Hindlimb muscle (tissue), 1 donor: Measurements from ENCODE around the gene AGMO. TPM values are rescaled to one million over a fixed set of nuclear protein-coding genes. Genes with fewer than 3 reads are reported as not detected.

Experiments
- DNase-seq: peaks from one replicate; pipeline ENCODE4 v3.0.0-alpha.2; 2013
- polyA plus RNA-seq: library from polyadenylated mRNA; unstranded; fragments of 120-200 nt; gene quantifications from one replicate; pipeline ENCODE4 v1.2.1, GENCODE V29; 2013; ENCODE audit not compliant: insufficient read length

The AGMO gene
- polyA plus RNA-seq, 1 donor: 0.18 TPM

GRCh38 chr7:15452670-15453069, 109.1 kb downstream of the AGMO start:
- no peak for DNase-seq

- DNase-seq: no peak
Measured at GRCh38 chr7:15446722-15447121, 115.1 kb downstream of the AGMO start.

GRCh38 chr7:15446280-15446679, 115.5 kb downstream of the AGMO start:
- no peak for DNase-seq

GRCh38 chr7:15441915-15442314, 119.9 kb downstream of the AGMO start:
- no peak for DNase-seq

GRCh38 chr7:15440482-15440881, 121.3 kb downstream of the AGMO start:
- DNase-seq: no peak

GRCh38 chr7:15439853-15440252, 122.0 kb downstream of the AGMO start:
- DNase-seq: no peak

GRCh38 chr7:15433151-15433550, 128.7 kb downstream of the AGMO start:
- no peak for DNase-seq

GRCh38 chr7:15430911-15431310, 130.9 kb downstream of the AGMO start:
- DNase-seq: no peak

- no peak for DNase-seq
Measured at GRCh38 chr7:15430191-15430590, 131.6 kb downstream of the AGMO start.

- DNase-seq: no peak
Measured at GRCh38 chr7:15424468-15424867, 137.3 kb downstream of the AGMO start.

GRCh38 chr7:15419596-15419995, 142.2 kb downstream of the AGMO start:
- DNase-seq: no peak

- DNase-seq: no peak
Measured at GRCh38 chr7:15418264-15418663, 143.6 kb downstream of the AGMO start.

- DNase-seq: no peak
Measured at GRCh38 chr7:15417341-15417988, 144.3 kb downstream of the AGMO start.

GRCh38 chr7:15411019-15411418, 150.8 kb downstream of the AGMO start:
- DNase-seq: no peak

- DNase-seq: no peak
Measured at GRCh38 chr7:15407910-15408309, 153.9 kb downstream of the AGMO start.

- no peak for DNase-seq
Measured at GRCh38 chr7:15403751-15404150, 158.1 kb downstream of the AGMO start.

GRCh38 chr7:15403315-15403714, 158.5 kb downstream of the AGMO start:
- no peak for DNase-seq

- DNase-seq: no peak
Measured at GRCh38 chr7:15402436-15403136, 159.2 kb downstream of the AGMO start.

GRCh38 chr7:15400440-15400839, 161.4 kb downstream of the AGMO start:
- DNase-seq: no peak

- no peak for DNase-seq
Measured at GRCh38 chr7:15399441-15399840, 162.4 kb downstream of the AGMO start.

- no peak for DNase-seq
Measured at GRCh38 chr7:15397922-15398760, 163.7 kb downstream of the AGMO start.

GRCh38 chr7:15397159-15397550, 164.7 kb downstream of the AGMO start:
- no peak for DNase-seq
